Stimulated activated CD8-positive, alpha-beta memory T cell treated with anti-CD3 and anti-CD28 coated beads, Interleukin-12 subunit alpha, Interleukin-12 subunit beta, amount 100 ng/mL, for 1 hour (primary cell): ENCODE data around the gene ATP13A3.

Experiments used
- DNase-seq: peaks from one replicate; pipeline ENCODE4 v3.0.0-alpha.2; 2020; ENCODE audit warnings: low read depth

Gene ATP13A3

GRCh38 chr3:194439881-194440550, 46.8 kb downstream of the ATP13A3 start:
- no peak for DNase-seq

DNA sequence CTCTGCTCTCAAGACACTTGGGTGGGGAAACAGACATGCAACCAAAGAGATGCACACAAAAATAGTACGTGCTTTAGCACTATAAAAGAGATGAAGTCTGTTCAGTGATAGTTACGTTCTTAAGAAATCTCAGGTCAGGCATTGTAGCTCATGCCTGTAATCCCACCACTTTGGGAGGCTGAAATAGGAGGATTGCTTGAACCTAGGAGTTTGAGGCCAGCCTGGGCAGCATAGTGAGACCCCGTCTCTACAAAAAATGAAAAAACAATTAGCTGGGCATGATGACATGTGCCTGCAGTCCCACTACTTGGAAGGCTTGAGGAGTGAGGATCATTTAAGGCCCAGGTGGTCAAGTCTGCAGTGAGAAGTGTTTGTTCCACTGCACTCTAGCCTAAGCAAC, 52.3 kb downstream of the ATP13A3 start:
- DNase-seq: no peak

GRCh38 chr3:194431554-194431953, 55.2 kb downstream of the ATP13A3 start:
- DNase-seq: no peak

DNA sequence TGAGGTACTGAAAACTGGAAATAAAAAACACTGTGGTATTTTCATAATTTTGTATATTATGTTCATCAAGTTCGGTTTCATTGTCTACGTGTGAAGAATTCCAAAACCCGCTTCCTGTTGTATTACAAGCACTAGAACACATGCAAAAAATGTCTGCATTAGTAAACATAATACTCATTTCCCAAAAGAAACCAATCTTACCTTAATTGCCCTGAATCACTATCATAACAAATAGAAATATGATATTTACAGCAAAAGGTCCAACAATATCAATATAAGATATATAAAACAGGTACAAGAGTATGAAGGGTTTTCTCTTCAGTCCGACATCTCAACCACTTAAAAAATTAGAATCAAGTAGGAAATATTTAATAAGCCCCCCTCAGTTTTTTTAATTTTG, 61.4 kb downstream of the ATP13A3 start:
- DNase-seq: no peak

GRCh38 chr3:194424953-194425352, 61.8 kb downstream of the ATP13A3 start:
- DNase-seq: no peak

GRCh38 chr3:194424373-194424772, 62.4 kb downstream of the ATP13A3 start:
- DNase-seq: no peak

GRCh38 chr3:194423317-194423716, 63.5 kb downstream of the ATP13A3 start:
- DNase-seq: no peak

- no peak for DNase-seq
Measured at GRCh38 chr3:194422188-194422587, 64.6 kb downstream of the ATP13A3 start.

- DNase-seq: no peak
Measured at GRCh38 chr3:194418671-194419070, 68.1 kb downstream of the ATP13A3 start.

DNA sequence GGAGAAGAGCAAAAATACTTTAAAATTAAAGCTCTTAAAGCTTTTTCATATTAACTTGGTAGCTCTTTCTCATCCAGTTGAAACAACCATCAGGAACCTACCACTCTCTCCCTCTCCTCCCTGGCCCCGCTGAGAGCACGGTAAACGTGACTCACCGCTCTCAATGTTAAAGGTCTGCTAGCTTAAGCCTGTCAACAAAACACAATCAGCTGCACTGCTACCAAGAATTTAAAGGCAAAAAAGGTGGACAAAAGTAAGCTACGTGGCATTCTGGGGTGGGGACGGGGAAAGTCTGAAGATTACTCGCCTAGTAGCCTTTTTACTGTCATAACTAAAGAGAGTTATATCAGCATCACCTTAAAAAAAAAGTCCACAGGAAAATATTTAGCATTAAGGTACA, 79.4 kb downstream of the ATP13A3 start:
- no peak for DNase-seq

- no peak for DNase-seq
Measured at GRCh38 chr3:194405766-194406165, 81.0 kb downstream of the ATP13A3 start.

DNA sequence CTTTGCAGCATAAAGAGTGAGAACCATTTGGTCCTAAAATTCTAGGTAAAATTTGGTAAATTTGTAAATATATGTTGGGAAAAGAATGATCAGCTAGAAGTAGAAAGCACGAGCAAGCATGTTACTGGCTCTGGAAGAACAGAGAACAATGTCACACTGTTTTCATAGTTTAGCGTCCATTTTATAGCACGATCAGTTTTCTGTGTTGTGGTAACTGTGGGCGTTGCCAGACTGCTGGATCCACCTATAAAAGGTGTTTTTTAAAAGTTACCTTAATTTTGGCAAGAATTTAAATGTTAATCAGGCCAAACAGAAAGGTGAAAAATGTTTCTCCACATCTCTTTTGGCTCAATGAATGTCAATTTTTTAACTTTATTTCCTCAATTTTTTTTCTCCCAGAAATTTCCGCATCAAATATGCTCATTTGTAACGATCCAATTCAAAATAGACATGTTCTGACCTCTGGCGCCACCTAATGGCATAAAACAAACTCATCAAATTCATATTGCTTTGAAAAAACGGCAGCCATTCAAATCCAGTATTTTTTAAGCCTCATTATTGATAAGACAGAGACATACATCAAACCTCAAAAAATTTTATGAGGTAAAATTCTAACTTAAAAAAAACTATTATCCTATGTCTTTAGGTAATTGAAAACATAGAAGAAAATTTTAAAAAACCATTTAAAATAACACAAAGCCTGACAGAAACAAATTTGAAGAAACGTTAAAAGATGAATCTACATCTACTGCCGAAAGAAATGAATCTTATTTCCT, 82.2 kb downstream of the ATP13A3 start:
- DNase-seq: no peak

GRCh38 chr3:194401868-194402329, 84.9 kb downstream of the ATP13A3 start:
- no peak for DNase-seq

DNA sequence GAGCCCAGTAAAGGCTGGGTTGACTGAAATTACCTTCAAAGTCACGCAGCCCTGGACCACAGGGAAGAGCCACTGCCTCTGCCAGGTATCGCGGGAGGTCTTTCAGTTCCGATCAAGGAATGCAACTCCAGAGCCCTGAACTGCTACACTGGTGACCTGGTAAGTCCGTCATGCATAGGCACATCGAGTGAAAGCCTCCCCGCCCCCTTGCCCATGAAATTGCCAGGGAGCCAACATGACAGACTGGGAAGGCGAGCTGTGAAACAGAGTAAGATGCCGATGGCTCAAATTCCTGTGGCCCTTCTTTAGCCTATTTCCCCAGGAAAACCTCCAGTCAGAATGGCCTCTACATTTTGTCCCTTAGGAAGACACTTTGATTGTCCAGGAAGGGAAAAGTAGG, 85.5 kb downstream of the ATP13A3 start:
- DNase-seq: no peak

- DNase-seq: no peak
Measured at GRCh38 chr3:194399874-194400411, 86.9 kb downstream of the ATP13A3 start.

- DNase-seq: no peak
Measured at GRCh38 chr3:194399166-194399565, 87.6 kb downstream of the ATP13A3 start, which contains the start of gene GP5. Gene GP5, minus strand, starts transcription at chr3:194399266. Its CDS starts 984 bp downstream, at chr3:194398282.

- DNase-seq: no peak
Measured at GRCh38 chr3:194397757-194398312, 89.0 kb downstream of the ATP13A3 start.

GRCh38 chr3:194396859-194397756, 89.7 kb downstream of the ATP13A3 start:
- DNase-seq: no peak

GRCh38 chr3:194396539-194396858, 90.3 kb downstream of the ATP13A3 start:
- DNase-seq: no peak

DNA sequence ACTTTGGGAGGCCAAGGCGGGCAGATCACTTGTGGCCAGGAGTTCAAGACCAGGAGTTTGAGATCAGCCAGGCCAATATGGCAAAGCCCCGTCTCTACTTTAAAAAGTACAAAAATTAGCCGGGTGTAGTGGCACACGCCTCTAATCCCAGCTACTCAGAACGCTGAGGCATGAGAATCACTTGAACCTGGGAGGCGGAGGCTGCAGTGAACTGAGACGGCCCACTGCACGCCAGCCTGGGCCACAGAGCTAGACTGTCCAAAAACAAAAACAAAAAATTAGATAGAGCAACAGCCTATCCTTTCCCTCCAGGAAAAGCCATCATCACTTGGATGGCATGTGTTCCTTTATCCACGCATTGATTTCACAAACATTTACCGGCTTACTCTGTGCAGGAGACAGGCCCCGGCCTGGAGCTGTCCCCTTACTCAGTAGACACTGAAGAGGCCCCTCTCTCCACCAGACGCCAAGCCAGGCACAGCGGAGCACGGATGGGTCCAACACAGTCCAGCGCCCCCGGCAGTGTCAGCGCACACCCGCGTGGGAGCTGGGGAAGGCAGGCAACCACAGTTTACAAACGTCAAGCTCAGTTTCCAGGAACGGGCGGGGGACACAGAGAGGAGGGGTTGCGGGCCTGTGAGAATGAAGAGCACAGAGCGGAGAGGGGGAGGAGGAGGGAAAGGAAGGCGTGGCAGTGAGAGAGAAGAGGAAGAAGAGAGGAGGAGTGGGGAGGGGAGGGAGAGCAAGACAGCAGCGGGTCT, 90.8 kb downstream of the ATP13A3 start:
- DNase-seq: no peak

GRCh38 chr3:194395212-194395611, 91.6 kb downstream of the ATP13A3 start:
- no peak for DNase-seq
